ENCODE data around the gene ZIC5.
A peak's percentile ranks its signal among the peaks of the same experiment; 100 is the strongest.

ZIC5 gene

GRCh38 chr13:99983499-99984401 is 12.2 kb upstream of the ZIC5 start:
- in situ Hi-C loops (cut with HindIII; ENCODE audit: low sequenced_read_pairs) = no loop called here
- peak overlapping the region; percentile 76 for H3K4me3 ChIP-seq (ENCODE audit: low read depth, low read length)
- no peak for TF ChIP-seq CTCF (IDR thresholded peaks at IDR 0.05; ENCODE audit: low read depth, low read length)
- DNase-seq (ENCODE audit: low read depth, low spot score) = no peak

- DNase-seq (ENCODE audit: low read depth, low spot score) = no peak
- peak overlapping the region; percentile 76 for H3K4me3 ChIP-seq (ENCODE audit: low read depth, low read length)
Measured at GRCh38 chr13:99982731-99983498, 11.3 kb upstream of the ZIC5 start.

GRCh38 chr13:99982036-99982730 is 10.6 kb upstream of the ZIC5 start:
- in situ Hi-C loops (cut with HindIII; ENCODE audit: low sequenced_read_pairs) = no loop called here
- H3K4me3 ChIP-seq (ENCODE audit: low read depth, low read length) = peak overlapping the region; percentile 76
- DNase-seq (ENCODE audit: low read depth, low spot score) = peak; percentile 46
- TF ChIP-seq CTCF (IDR thresholded peaks at IDR 0.05; ENCODE audit: low read depth, low read length) = no peak

More at GRCh38 chr13:99982731-99983498, 11.3 kb upstream of the ZIC5 start:
- TF ChIP-seq CTCF (IDR thresholded peaks at IDR 0.05; ENCODE audit: low read depth, low read length) = no peak
- in situ Hi-C loops (cut with HindIII; ENCODE audit: low sequenced_read_pairs) = no loop called here

GRCh38 chr13:99981735-99982035 is 10.1 kb upstream of the ZIC5 start, which contains the start of gene ZIC2:
ZIC2 (plus strand) TSS chr13:99981784; CDS start chr13:99982065, 281 bp downstream.
- TF ChIP-seq CTCF (IDR thresholded peaks at IDR 0.05; ENCODE audit: low read depth, low read length) = no peak
- no peak for DNase-seq (ENCODE audit: low read depth, low spot score)
- H3K4me3 ChIP-seq (ENCODE audit: low read depth, low read length) = peak within 1 kb of the TSS; percentile 76
- in situ Hi-C loops (cut with HindIII; ENCODE audit: low sequenced_read_pairs) = no loop called here

- peak overlapping the region; percentile 45 for H3K4me3 ChIP-seq (ENCODE audit: low read depth, low read length)
- DNase-seq (ENCODE audit: low read depth, low spot score) = peak; percentile 90
- in situ Hi-C loops (cut with HindIII; ENCODE audit: low sequenced_read_pairs) = no loop called here
- TF ChIP-seq CTCF (IDR thresholded peaks at IDR 0.05; ENCODE audit: low read depth, low read length) = no peak
Measured at GRCh38 chr13:99980824-99981734, 9.5 kb upstream of the ZIC5 start.
